Upper lobe of left lung (tissue), 4 donors: Measurements from ENCODE around the gene ARHGEF1.

Experiments
- CTCF ChIP-seq, 6 experiments: fragments of 450-650 bp in 4 of 6; fragments of 200-600 bp in 2 of 6; sonication (generic) in 2 of 6; IDR thresholded peaks; one replicate each; pipeline ENCODE4 v1.5.1; 2016 to 2019; ENCODE audit warnings: antibody characterized with exemption in 6 of 6
- EP300 ChIP-seq, 4 donors: sonication (generic); formaldehyde crosslinking; IDR thresholded peaks; one replicate each; pipeline ENCODE4 v1.5.1; 2017; ENCODE audit warnings: antibody characterized with exemption in 4 of 4, control low read depth in 2 of 4

- TF ChIP-seq CTCF (IDR thresholded peaks at IDR 0.05) (no peak), EP300 (IDR thresholded peaks at IDR 0.05) (no peak)
Observed at GRCh38 chr19:41915021-41915775, 32.2 kb downstream of the ARHGEF1 start.
